Adrenal gland (tissue), 5 donors: Measurements from ENCODE around the gene TMEM8B.

ENCODE experiments used
- CTCF ChIP-seq, 6 experiments: fragments of 450-650 bp in 4 of 6; fragments of 200-600 bp in 2 of 6; sonication (generic) in 1 of 6; IDR thresholded peaks; 1 replicate in 5 of 6; 2 replicates in 1 of 6; pipeline versions ENCODE4 v1.5.1 to v1.8.0; 2016 to 2021; ENCODE audit warnings: antibody characterized with exemption in 6 of 6, mild to moderate bottlenecking in 2 of 6, moderate library complexity in 1 of 6
- POLR2A ChIP-seq, 2 donors: fragments of 450-650 bp; IDR thresholded peaks; one replicate each; pipeline ENCODE4 v1.6.1; 2017; ENCODE audit warnings: antibody characterized with exemption in 2 of 2, mild to moderate bottlenecking in 2 of 2, moderate library complexity in 1 of 2
- donor health status: DM: no; HTN: no; CAD: no.

- TF ChIP-seq CTCF (IDR thresholded peaks at IDR 0.05) (no peak), POLR2A (IDR thresholded peaks at IDR 0.05) (no peak)
Observed at GRCh38 chr9:35801328-35802128, 27.5 kb upstream of the TMEM8B start.
